Glutamatergic neuron (in vitro differentiated cells): Measurements from ENCODE around the gene CTBP1. TPM values are rescaled to one million over a fixed set of nuclear protein-coding genes. Genes with fewer than 3 reads are reported as not detected.

ENCODE experiments used
- DNase-seq: peaks from one replicate; pipeline ENCODE4 v3.0.0; 2022
- H3K27ac Mint-ChIP-seq: one replicate; pipeline ENCODE4 v1.8.0; 2020; ENCODE audit warnings: mild to moderate bottlenecking, mixed read lengths, inconsistent platforms; ENCODE audit not compliant: unreplicated experiment
- H3K27me3 Mint-ChIP-seq: one replicate; pipeline ENCODE4 v1.8.0; 2020; ENCODE audit warnings: mild to moderate bottlenecking, moderate library complexity, mixed read lengths, inconsistent platforms; ENCODE audit not compliant: unreplicated experiment
- H3K36me3 Mint-ChIP-seq: one replicate; pipeline ENCODE4 v1.8.0; 2020; ENCODE audit warnings: mild to moderate bottlenecking, mixed read lengths, inconsistent platforms; ENCODE audit not compliant: unreplicated experiment
- H3K4me1 Mint-ChIP-seq: one replicate; pipeline ENCODE4 v1.8.0; 2020; ENCODE audit warnings: mild to moderate bottlenecking, low read depth, mixed read lengths, inconsistent platforms; ENCODE audit not compliant: unreplicated experiment
- H3K4me3 Mint-ChIP-seq: one replicate; pipeline ENCODE4 v1.8.0; 2020; ENCODE audit warnings: mild to moderate bottlenecking, mixed read lengths, inconsistent platforms; ENCODE audit not compliant: unreplicated experiment
- H3K9me3 Mint-ChIP-seq: one replicate; pipeline ENCODE4 v1.8.0; 2020; ENCODE audit warnings: mild to moderate bottlenecking, moderate library complexity, mixed read lengths, inconsistent platforms; ENCODE audit not compliant: unreplicated experiment
- CTCF ChIP-seq: fragments of 200-600 bp; sonication (generic); IDR thresholded peaks from one replicate; pipeline ENCODE4 v1.5.0; 2021; ENCODE audit not compliant: partially characterized antibody, unreplicated experiment
- total RNA-seq: library from RNA; stranded (reverse); fragmentation: NEBNext Ultra II Directional; extraction: Animal tissue kit (Norgen Biotek cat#: 25700); gene quantifications from one replicate; pipeline ENCODE4 v1.2.1, GENCODE V29; 2021; ENCODE audit not compliant: unreplicated experiment

Gene CTBP1
- total RNA-seq, 1 donor from 2014 or later: 302 TPM

GRCh38 chr4:1195891-1196401 lies 53.0 kb downstream of the CTBP1 start:
- DNase-seq: no peak
- no peak for TF ChIP-seq CTCF
- Mint-ChIP-seq H3K9me3 (peaks cover 10% of the 10 kb centered on the region), H3K27me3 (peaks cover 6% of the 10 kb centered on the region), H3K36me3 (no peaks in the 10 kb centered on the region), H3K27ac (no peak overlapping the region), H3K4me1 (peaks cover 16% of the 10 kb centered on the region), H3K4me3 (no peak overlapping the region)

GRCh38 chr4:1195109-1195671 lies 53.7 kb downstream of the CTBP1 start:
- no peak for TF ChIP-seq CTCF
- Mint-ChIP-seq H3K4me3 (no peak overlapping the region), H3K9me3 (peaks cover 10% of the 10 kb centered on the region), H3K4me1 (peaks cover 16% of the 10 kb centered on the region), H3K27ac (no peak overlapping the region), H3K36me3 (no peaks in the 10 kb centered on the region), H3K27me3 (peaks cover 6% of the 10 kb centered on the region)
- peak; percentile 11 for DNase-seq

GRCh38 chr4:1194010-1194900 lies 54.7 kb downstream of the CTBP1 start:
- peaks cover 3% of the 10 kb centered on the region for H3K27me3 Mint-ChIP-seq

GRCh38 chr4:1193206-1194009 lies 55.5 kb downstream of the CTBP1 start:
- Mint-ChIP-seq H3K9me3 (peaks cover 9% of the 10 kb centered on the region), H3K27ac (no peak overlapping the region), H3K4me3 (no peak overlapping the region), H3K27me3 (peaks cover 3% of the 10 kb centered on the region), H3K36me3 (no peaks in the 10 kb centered on the region), H3K4me1 (peaks cover 15% of the 10 kb centered on the region)
- no peak for TF ChIP-seq CTCF
- DNase-seq: peak; percentile 28

More at GRCh38 chr4:1194010-1194900, 54.7 kb downstream of the CTBP1 start:
- Mint-ChIP-seq H3K36me3 (no peaks in the 10 kb centered on the region), H3K4me1 (peaks cover 16% of the 10 kb centered on the region), H3K4me3 (no peak overlapping the region), H3K27ac (no peak overlapping the region), H3K9me3 (peaks cover 10% of the 10 kb centered on the region)
- peak; percentile 24 for DNase-seq
- no peak for TF ChIP-seq CTCF
